Head of caudate nucleus (tissue), 42 donors: ENCODE data around the gene CERS4.

Experiments used
- DNase-seq, 42 donors: peaks; one replicate each; pipeline versions ENCODE4 v3.0.0 to v3.0.0-alpha.2; 2020 to 2021; ENCODE audit warnings: mixed read lengths in 7 of 42
- intact Hi-C: fragments of 100-400 bp; cut with DNase I; formaldehyde crosslinking; loops from one replicate; pipeline ENCODE4 v1.15.0; 2022

The CERS4 gene

GRCh38 chr19:8307400-8307964, 98.3 kb downstream of the CERS4 start:
- intact Hi-C loops: no loop called here
- DNase-seq: peak in 10 of 42 donors; percentile 8 to 31 (median 17)

DNA sequence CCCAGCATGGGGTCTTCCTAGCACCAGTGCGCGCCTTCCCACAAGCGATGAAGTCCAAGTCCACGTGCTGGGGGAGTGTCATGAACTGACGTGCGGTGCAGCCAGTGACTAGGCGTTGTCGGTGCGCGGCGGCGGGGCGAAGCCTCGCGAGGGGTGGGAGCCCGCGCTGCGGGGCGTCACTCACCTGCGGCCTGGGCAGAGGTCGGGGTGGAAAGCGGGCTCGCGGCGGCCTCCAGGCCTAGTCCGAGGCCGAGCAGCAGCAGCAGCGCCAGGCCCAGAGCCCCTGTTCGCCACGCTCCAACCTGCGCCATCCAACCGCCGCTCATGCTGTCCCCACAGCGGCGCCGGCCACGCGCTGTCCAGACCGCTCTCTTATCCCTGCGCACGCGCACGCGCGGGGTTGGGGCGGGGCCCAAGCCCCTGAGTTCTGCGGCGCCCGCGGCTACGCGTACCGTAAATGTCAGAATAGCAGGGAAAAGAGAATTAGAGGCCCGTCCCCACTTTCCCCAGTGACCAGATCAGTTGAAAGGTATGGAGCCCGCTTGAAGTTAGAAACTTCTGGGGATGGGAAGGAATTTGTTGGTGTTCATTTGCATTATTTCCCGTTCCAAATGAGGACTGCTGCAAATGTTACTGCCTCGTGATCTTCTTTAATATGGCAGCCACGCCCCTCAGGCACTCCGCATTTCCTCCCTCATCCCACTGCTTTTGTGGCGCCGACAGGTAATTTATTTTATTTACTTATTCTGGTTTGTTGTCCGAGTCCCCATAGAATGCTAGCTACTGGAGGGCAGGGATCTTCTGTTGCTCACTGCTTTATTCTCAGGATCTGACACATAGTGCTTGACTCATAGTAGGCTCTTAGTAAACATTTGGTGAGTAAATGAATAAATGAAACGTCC, 99.0 kb downstream of the CERS4 start, which contains the start of gene CD320:
Gene CD320, minus strand, starts transcription at position 394 of the 902 bp plus-strand sequence. Its CDS starts 68 bp downstream, at position 326.
- intact Hi-C loops: no loop called here
- DNase-seq: peak; percentile 87 to 97 (median 94)

GRCh38 chr19:8308891-8309291, 99.7 kb downstream of the CERS4 start:
- intact Hi-C loops: no loop called here
- DNase-seq: peak in 14 of 42 donors; percentile 6 to 37 (median 15)

- intact Hi-C loops: no loop called here
- DNase-seq: peak in 8 of 42 donors; percentile 2 to 25 (median 14)
These were observed 101.3 kb downstream of the CERS4 start for GRCh38 chr19:8310342-8311055.

DNA sequence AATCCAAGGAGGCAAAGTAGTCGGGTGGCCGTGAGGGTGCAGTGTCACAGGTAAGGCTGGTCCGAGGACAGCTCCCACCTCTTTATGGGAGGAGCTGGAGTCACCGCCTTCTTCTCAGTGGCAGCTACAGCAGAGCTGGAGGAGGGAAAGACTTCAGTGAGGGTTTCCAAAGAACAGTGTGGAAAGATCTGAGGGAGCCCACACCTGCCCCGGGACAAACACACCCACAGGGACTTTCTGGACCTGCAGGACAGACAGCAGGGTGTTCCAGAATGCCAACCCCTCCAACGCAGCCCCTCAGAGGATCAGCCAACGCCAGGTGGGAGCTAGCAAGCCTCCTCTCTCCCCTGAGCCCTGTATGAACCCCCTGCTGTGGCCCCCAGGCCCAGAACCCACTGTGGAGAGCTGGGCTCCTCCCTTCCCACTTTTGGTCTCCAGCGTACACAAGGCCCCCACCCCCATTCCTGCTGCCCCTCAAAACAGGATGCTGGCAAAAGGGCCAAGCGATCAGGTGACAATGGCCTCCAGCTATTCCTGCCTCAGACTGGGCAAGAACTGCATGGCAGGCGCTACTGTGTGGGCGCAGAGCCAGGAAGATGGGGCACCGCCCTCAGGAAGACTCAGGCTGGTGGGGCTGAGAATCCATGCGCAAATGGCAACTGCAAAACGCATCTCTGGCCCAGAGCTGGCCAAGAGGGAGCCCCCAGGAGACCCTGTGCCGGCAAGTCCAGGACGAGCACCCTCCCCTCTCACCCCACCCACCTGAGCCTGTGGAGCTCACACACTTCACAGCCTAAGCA, 102.5 kb downstream of the CERS4 start:
- DNase-seq: peak in 6 of 42 donors; percentile 7 to 33 (median 20)
- intact Hi-C loops: no loop called here
